ENCODE results near the gene SDF4.

GRCh38 chr1:1259951-1260600, 28.3 kb upstream of the SDF4 start:
- TF ChIP-seq CEBPB (IDR thresholded peaks at IDR 0.05; ENCODE audit: low read depth, low read length) (no peak), POLR2A (IDR thresholded peaks at IDR 0.05; ENCODE audit: low read depth, low read length) (no peak), CTCF (conservative IDR thresholded peaks at IDR 0.05; ENCODE audit: low read depth, low read length) (no peak), BHLHE40 (IDR thresholded peaks at IDR 0.05; ENCODE audit: low read depth, low read length) (no peak), SMC3 (IDR thresholded peaks at IDR 0.05; ENCODE audit: low read depth, low read length) (no peak), RCOR1 (IDR thresholded peaks at IDR 0.05; ENCODE audit: insufficient replicate concordance, low read length) (no peak), MXI1 (IDR thresholded peaks at IDR 0.05; ENCODE audit: borderline replicate concordance, low read depth, low read length) (no peak), RAD21 (IDR thresholded peaks at IDR 0.05; ENCODE audit: low read length) (no peak)

All from IMR-90 (cell line).